A549 (cell line): ENCODE data around the gene SERPINA4. TPM values are rescaled to one million over a fixed set of nuclear protein-coding genes. Genes with fewer than 3 reads are reported as not detected.

Experiments
- ATAC-seq, 2 experiments: fragments of 200-7000 bp in 1 of 2; fragments of >200 bp in 1 of 2; cut with Nextera tagmentation in 1 of 2; cut with Tn5 transposase in 1 of 2; 3 replicates each; pipeline versions ENCODE4 v1.8.0 to v1.9.1; 2018 to 2020; ENCODE audit warnings: mild to moderate bottlenecking in 1 of 2, moderate library complexity in 1 of 2
- CTCF ChIA-PET: fragments of 300-600 bp; sonication (Branson Sonifier 250); formaldehyde crosslinking; extraction: SDS; loops from one replicate; lab custom pipeline; 2021; ENCODE audit warnings: antibody characterized with exemption, inconsistent platforms; lab: Yijun Ruan, JAX
- POLR2A ChIA-PET: fragments of 350-600 bp; formaldehyde crosslinking; extraction: SDS; loops from one replicate; lab custom pipeline; 2021; ENCODE audit warnings: antibody characterized with exemption, inconsistent platforms; lab: Yijun Ruan, JAX
- DNase-seq, 2 experiments: peaks; one replicate each; pipeline versions ENCODE4 v3.0.0 to v3.0.0-alpha.2; 2011 to 2016; ENCODE audit warnings: low read depth in 1 of 2, low spot score in 1 of 2
- FAIRE-seq: peaks from 2 replicates; lab custom pipeline; 2011; peaks lifted over from hg19 to GRCh38; lab: Jason Lieb, UNC
- H3K27ac ChIP-seq, 2 experiments: fragments of >200 bp; sonication (Bioruptor Twin); formaldehyde crosslinking; 3 replicates each; pipeline ENCODE4 v1.5.1; 2016 to 2017
- H3K4me1 ChIP-seq: fragments of >200 bp; sonication (Bioruptor Twin); formaldehyde crosslinking; 3 replicates; pipeline ENCODE4 v1.6.1; 2016
- H3K4me2 ChIP-seq: fragments of >200 bp; sonication (Bioruptor Twin); formaldehyde crosslinking; 3 replicates; pipeline ENCODE4 v1.6.1; 2016
- H3K4me3 ChIP-seq: fragments of >200 bp; sonication (Bioruptor Twin); formaldehyde crosslinking; 3 replicates; pipeline ENCODE4 v1.5.1; 2016
- H3K9me3 ChIP-seq: fragments of >200 bp; sonication (Bioruptor Twin); formaldehyde crosslinking; 3 replicates; pipeline ENCODE4 v1.6.1; 2016
- EHF ChIP-seq: fragments of 250-450 bp; sonication (Bioruptor Pico); IDR thresholded peaks from 2 replicates; pipeline ENCODE4 v1.5.0; 2020; ENCODE audit warnings: mild to moderate bottlenecking
- GATA3 ChIP-seq: IDR thresholded peaks from 2 replicates; pipeline ENCODE4 v1.6.1; 2012; ENCODE audit warnings: borderline replicate concordance
- HOXA7 ChIP-seq: fragments of 250-450 bp; sonication (Bioruptor Pico); IDR thresholded peaks from 2 replicates; pipeline ENCODE4 v1.5.0; 2020; ENCODE audit warnings: mild to moderate bottlenecking, moderate library complexity
- HOXB13 ChIP-seq: fragments of 250-450 bp; sonication (Bioruptor Pico); IDR thresholded peaks from 2 replicates; pipeline ENCODE4 v1.5.0; 2020; ENCODE audit warnings: low read depth, mild to moderate bottlenecking, moderate library complexity
- KDM5A ChIP-seq: fragments of 200-600 bp; sonication (generic); IDR thresholded peaks from 2 replicates; pipeline ENCODE4 v1.6.1; 2016; ENCODE audit warnings: antibody characterized with exemption, mild to moderate bottlenecking
- MYC ChIP-seq: IDR thresholded peaks from 2 replicates; pipeline ENCODE4 v1.6.1; 2012; ENCODE audit warnings: mild to moderate bottlenecking, inconsistent platforms, low read length, improper control_type of control experiment, borderline replicate concordance
- NPAS2 ChIP-seq: fragments of 250-450 bp; sonication (Bioruptor Pico); IDR thresholded peaks from 2 replicates; pipeline ENCODE4 v1.8.0; 2022; ENCODE audit warnings: mild to moderate bottlenecking, moderate library complexity, borderline replicate concordance
- POLR2AphosphoS2 ChIP-seq: conservative IDR thresholded peaks from 2 replicates; pipeline ENCODE4 v1.6.1; 2012; ENCODE audit warnings: low read length, improper control_type of control experiment, inconsistent platforms
- RAD21 ChIP-seq, 2 experiments: fragments of >200 bp in 1 of 2; sonication (Bioruptor Twin) in 1 of 2; formaldehyde crosslinking in 1 of 2; IDR thresholded peaks in 1 of 2; conservative IDR thresholded peaks in 1 of 2; 2 replicates in 1 of 2; 3 replicates in 1 of 2; pipeline ENCODE4 v1.6.1; 2012 to 2018; ENCODE audit warnings: inconsistent platforms in 1 of 2
- RARB ChIP-seq: fragments of 250-450 bp; sonication (Bioruptor Pico); IDR thresholded peaks from 2 replicates; pipeline ENCODE4 v1.8.0; 2021; ENCODE audit warnings: mild to moderate bottlenecking, moderate library complexity
- REST ChIP-seq: fragments of 200-600 bp; sonication (generic); IDR thresholded peaks from 2 replicates; pipeline ENCODE4 v1.6.1; 2016; ENCODE audit warnings: antibody characterized with exemption, mild to moderate bottlenecking, moderate library complexity
- RNF2 ChIP-seq: fragments of 200-600 bp; sonication (generic); IDR thresholded peaks from 2 replicates; pipeline ENCODE4 v1.6.1; 2016; ENCODE audit warnings: low read depth, mild to moderate bottlenecking, antibody characterized with exemption, moderate library complexity, borderline replicate concordance
- TP53 ChIP-seq: fragments of 250-450 bp; sonication (Bioruptor Pico); IDR thresholded peaks from 2 replicates; pipeline ENCODE4 v1.5.0; 2021; ENCODE audit warnings: mild to moderate bottlenecking, moderate library complexity
- ZC3H11A ChIP-seq: fragments of 450-650 bp; IDR thresholded peaks from 2 replicates; pipeline ENCODE4 v1.6.1; 2014; ENCODE audit warnings: antibody characterized with exemption, mild to moderate bottlenecking
- WGBS: methylation state at CpG from one replicate; pipeline ENCODE4 v1.1.6; 2017; ENCODE audit errors: missing lambda C conversion rate; 5-methylcytosine and 5-hydroxymethylcytosine counted together
- polyA plus RNA-seq, 4 experiments: library from polyadenylated mRNA; depleted of rRNA in 3 of 4; stranded (reverse); fragments of >200 nt; fragmentation: RNase III in 1 of 4; extraction: RNeasy Plus Mini Kit Qiagen cat#74134 plus additional on column Dnase treatment in 1 of 4; gene quantifications; 2 replicates in 3 of 4; 3 replicates in 1 of 4; pipeline ENCODE4 v1.2.3, GENCODE V29; 2011 to 2017
- TF ChIP-seq, protein P1 (sequence below): fragments of 250-450 bp; sonication (Bioruptor Pico); IDR thresholded peaks from 2 replicates; pipeline ENCODE4 v1.5.0; 2021; ENCODE audit warnings: mild to moderate bottlenecking, moderate library complexity, borderline replicate concordance
- TF ChIP-seq, protein P2 (sequence below): fragments of >200 bp; sonication (Bioruptor Twin); formaldehyde crosslinking; IDR thresholded peaks from 3 replicates; pipeline ENCODE4 v1.6.1; 2016
- TF ChIP-seq, protein P3 (sequence below): fragments of 150-350 bp; IDR thresholded peaks from 2 replicates; pipeline ENCODE4 v1.6.1; 2014; ENCODE audit warnings: low read depth, mild to moderate bottlenecking, low read length

SERPINA4 gene
- polyA plus RNA-seq, 2 of the 4 experiments (the other 2 are of a cell fraction) = 0.08 TPM; not detected in 1

DNA sequence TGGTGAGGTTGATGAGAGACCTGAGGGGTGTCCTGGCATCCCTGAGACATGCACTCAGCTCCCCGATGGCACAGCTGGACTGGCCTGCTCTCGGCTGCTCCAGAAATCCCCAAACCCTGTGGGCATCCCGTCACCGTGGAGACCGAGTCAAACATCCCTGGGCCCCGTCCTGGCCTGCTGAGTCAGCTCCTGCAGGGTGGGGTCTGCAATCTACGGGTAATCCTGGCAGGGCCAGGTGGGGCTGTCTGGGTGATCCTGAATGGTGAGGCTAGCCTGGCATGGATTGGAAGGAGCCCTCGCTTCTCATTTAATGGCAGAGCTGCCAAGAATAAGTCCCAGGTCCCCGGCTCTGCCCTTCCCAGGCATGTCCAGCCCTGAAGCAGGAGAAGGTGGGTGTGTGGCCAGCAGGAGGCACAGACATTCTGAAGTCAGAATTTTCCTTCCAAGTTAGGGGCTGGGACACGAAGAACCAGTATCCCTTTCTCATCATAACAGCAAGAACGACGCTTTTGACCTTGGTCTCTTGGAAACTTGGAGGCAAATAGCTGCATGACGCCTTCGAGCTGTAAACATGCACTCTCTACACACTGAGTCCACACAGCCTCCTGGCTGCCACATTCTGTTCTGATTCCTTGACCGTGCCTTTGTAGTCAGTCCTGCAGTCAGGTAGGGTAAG, 17.7 kb upstream of the SERPINA4 start:
- POLR2A ChIA-PET = no interaction called here
- H3K9me3 ChIP-seq = no peaks in the 10 kb centered on the region
- H3K27ac ChIP-seq = no peak overlapping the region
- no peak overlapping the region for H3K4me2 ChIP-seq
- TF ChIP-seq KDM5A = no peak
- TF ChIP-seq, protein P1, sequence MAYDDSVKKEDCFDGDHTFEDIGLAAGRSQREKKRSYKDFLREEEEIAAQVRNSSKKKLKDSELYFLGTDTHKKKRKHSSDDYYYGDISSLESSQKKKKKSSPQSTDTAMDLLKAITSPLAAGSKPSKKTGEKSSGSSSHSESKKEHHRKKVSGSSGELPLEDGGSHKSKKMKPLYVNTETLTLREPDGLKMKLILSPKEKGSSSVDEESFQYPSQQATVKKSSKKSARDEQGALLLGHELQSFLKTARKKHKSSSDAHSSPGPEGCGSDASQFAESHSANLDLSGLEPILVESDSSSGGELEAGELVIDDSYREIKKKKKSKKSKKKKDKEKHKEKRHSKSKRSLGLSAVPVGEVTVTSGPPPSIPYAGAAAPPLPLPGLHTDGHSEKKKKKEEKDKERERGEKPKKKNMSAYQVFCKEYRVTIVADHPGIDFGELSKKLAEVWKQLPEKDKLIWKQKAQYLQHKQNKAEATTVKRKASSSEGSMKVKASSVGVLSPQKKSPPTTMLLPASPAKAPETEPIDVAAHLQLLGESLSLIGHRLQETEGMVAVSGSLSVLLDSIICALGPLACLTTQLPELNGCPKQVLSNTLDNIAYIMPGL = no peak
- TF ChIP-seq REST = no peak
- TF ChIP-seq MYC = no peak
- no peak for TF ChIP-seq RARB (CRISPR knock-in tag)
- no peak for TF ChIP-seq HOXA7 (CRISPR knock-in tag)
- TF ChIP-seq NPAS2 = no peak
- TF ChIP-seq, protein P2, sequence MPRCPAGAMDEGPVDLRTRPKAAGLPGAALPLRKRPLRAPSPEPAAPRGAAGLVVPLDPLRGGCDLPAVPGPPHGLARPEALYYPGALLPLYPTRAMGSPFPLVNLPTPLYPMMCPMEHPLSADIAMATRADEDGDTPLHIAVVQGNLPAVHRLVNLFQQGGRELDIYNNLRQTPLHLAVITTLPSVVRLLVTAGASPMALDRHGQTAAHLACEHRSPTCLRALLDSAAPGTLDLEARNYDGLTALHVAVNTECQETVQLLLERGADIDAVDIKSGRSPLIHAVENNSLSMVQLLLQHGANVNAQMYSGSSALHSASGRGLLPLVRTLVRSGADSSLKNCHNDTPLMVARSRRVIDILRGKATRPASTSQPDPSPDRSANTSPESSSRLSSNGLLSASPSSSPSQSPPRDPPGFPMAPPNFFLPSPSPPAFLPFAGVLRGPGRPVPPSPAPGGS = no peak
- no peak for TF ChIP-seq HOXB13
- no peak for TF ChIP-seq ZC3H11A
- TF ChIP-seq EHF (CRISPR knock-in tag) = no peak
- no peak for TF ChIP-seq POLR2AphosphoS2
- no peak for TF ChIP-seq GATA3
- no peak for TF ChIP-seq RNF2
- no peak for TF ChIP-seq RAD21 (conservative IDR thresholded peaks at IDR 0.05 in 1 of 2, IDR thresholded peaks at IDR 0.05 in 1 of 2)
- TF ChIP-seq TP53 (CRISPR knock-in tag) = no peak
- TF ChIP-seq, all 56 proteins: peak for 0
- Histone ChIP-seq H3K4me3 (no peak overlapping the region), H3K4me1 (no peaks in the 10 kb centered on the region; the same call in 2 of the 3 replicates)
- WGBS = 73% methylated on average over 15 of the region's 15 CpGs
- ATAC-seq = no peak; a peak in 1 of 6 replicates
- no peak for DNase-seq
- CTCF ChIA-PET = interaction anchor here (1.1 to 1.9 kb wide), 7 partner anchors 10 to 109 kb away, joined by 3 to 6 read pairs (median 4); no protein-coding TSS in a partner anchor
- no peak for FAIRE-seq

DNA sequence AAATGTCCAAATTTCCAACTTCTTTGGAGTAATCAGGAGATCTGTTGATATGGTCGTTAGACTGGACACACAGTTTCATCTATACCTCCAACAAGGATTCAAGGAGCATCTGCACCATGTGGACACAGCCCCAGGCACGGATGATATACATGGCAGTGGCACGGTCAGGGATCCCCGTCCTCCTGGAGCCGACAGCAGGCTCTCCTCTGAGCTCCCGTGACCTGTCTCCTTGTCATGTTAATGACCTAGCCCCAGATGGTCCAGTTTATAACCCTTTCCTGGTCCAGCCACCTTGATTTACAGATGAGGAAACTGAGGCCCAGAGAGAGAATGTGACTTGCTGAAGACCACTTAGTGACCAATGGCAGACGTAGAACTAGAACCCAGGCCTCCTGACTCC, 16.5 kb upstream of the SERPINA4 start:
- WGBS = 67% methylated on average over 7 of the region's 7 CpGs
- no peak for DNase-seq
- ChIA-PET POLR2A (no interaction called here), CTCF (interaction anchor here (1.2 to 1.9 kb wide), 5 partner anchors 9 to 111 kb away, joined by 3 to 6 read pairs (median 4); no protein-coding TSS in a partner anchor)
- Histone ChIP-seq H3K9me3 (no peaks in the 10 kb centered on the region), H3K4me1 (no peaks in the 10 kb centered on the region; the same call in 2 of the 3 replicates), H3K4me3 (no peak overlapping the region), H3K4me2 (no peak overlapping the region), H3K27ac (no peak overlapping the region)
- no peak for FAIRE-seq
- TF ChIP-seq, protein P3, sequence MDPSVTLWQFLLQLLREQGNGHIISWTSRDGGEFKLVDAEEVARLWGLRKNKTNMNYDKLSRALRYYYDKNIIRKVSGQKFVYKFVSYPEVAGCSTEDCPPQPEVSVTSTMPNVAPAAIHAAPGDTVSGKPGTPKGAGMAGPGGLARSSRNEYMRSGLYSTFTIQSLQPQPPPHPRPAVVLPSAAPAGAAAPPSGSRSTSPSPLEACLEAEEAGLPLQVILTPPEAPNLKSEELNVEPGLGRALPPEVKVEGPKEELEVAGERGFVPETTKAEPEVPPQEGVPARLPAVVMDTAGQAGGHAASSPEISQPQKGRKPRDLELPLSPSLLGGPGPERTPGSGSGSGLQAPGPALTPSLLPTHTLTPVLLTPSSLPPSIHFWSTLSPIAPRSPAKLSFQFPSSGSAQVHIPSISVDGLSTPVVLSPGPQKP = no peak
- ATAC-seq = no peak
